ENCODE data around the gene CACNA1H.

DNA sequence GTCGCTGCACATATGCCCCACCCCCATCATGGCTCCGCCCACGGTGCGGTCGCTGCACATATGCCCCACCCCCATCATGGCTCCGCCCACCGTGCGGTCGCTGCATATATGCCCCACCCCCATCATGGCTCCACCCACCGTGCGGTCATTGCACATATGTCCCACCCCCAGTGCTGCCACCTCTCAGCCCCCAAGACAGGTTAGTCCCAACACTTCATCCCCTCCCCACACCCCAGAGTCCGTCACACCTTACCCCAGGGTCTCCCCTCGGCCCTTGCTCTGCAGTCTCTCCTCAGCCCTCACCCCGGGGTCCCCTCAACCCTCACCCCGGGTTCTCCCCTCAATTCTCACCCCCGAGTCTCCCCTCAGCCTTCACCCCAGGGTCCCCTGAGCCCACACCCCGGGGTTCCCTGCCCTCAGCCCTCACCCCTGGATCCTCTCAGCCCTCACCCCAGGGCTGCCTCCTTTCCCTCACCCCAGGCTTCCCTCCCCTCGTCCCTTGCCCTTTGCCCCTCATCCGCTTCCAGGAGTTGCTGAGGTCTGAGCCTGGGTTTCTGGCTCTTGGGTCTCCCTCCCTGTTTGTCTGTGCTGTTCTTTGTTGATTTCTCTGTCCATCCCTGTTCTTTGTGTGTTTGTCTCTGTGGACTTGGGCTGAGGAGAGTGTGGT is 46.6 kb downstream of the CACNA1H start:
- TF ChIP-seq, protein P1, sequence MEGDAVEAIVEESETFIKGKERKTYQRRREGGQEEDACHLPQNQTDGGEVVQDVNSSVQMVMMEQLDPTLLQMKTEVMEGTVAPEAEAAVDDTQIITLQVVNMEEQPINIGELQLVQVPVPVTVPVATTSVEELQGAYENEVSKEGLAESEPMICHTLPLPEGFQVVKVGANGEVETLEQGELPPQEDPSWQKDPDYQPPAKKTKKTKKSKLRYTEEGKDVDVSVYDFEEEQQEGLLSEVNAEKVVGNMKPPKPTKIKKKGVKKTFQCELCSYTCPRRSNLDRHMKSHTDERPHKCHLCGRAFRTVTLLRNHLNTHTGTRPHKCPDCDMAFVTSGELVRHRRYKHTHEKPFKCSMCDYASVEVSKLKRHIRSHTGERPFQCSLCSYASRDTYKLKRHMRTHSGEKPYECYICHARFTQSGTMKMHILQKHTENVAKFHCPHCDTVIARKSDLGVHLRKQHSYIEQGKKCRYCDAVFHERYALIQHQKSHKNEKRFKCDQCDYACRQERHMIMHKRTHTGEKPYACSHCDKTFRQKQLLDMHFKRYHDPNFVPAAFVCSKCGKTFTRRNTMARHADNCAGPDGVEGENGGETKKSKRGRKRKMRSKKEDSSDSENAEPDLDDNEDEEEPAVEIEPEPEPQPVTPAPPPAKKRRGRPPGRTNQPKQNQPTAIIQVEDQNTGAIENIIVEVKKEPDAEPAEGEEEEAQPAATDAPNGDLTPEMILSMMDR (IDR thresholded peaks at IDR 0.05): no peak
- TF ChIP-seq, protein P2, sequence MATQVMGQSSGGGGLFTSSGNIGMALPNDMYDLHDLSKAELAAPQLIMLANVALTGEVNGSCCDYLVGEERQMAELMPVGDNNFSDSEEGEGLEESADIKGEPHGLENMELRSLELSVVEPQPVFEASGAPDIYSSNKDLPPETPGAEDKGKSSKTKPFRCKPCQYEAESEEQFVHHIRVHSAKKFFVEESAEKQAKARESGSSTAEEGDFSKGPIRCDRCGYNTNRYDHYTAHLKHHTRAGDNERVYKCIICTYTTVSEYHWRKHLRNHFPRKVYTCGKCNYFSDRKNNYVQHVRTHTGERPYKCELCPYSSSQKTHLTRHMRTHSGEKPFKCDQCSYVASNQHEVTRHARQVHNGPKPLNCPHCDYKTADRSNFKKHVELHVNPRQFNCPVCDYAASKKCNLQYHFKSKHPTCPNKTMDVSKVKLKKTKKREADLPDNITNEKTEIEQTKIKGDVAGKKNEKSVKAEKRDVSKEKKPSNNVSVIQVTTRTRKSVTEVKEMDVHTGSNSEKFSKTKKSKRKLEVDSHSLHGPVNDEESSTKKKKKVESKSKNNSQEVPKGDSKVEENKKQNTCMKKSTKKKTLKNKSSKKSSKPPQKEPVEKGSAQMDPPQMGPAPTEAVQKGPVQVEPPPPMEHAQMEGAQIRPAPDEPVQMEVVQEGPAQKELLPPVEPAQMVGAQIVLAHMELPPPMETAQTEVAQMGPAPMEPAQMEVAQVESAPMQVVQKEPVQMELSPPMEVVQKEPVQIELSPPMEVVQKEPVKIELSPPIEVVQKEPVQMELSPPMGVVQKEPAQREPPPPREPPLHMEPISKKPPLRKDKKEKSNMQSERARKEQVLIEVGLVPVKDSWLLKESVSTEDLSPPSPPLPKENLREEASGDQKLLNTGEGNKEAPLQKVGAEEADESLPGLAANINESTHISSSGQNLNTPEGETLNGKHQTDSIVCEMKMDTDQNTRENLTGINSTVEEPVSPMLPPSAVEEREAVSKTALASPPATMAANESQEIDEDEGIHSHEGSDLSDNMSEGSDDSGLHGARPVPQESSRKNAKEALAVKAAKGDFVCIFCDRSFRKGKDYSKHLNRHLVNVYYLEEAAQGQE (IDR thresholded peaks at IDR 0.05; ENCODE audit: insufficient read depth in 1 of 2, low read depth in 2 of 2, low read length in 1 of 2): no peak
- no peak for TF ChIP-seq POLR2AphosphoS5 (IDR thresholded peaks at IDR 0.05; ENCODE audit: low read depth, low read length)
